ENCODE data around the gene RIMS3. TPM values are rescaled to one million over a fixed set of nuclear protein-coding genes. Genes with fewer than 3 reads are reported as not detected.

The RIMS3 gene
- total RNA-seq, 1 experiment from 2014 or later, result 9.0 TPM

DNA sequence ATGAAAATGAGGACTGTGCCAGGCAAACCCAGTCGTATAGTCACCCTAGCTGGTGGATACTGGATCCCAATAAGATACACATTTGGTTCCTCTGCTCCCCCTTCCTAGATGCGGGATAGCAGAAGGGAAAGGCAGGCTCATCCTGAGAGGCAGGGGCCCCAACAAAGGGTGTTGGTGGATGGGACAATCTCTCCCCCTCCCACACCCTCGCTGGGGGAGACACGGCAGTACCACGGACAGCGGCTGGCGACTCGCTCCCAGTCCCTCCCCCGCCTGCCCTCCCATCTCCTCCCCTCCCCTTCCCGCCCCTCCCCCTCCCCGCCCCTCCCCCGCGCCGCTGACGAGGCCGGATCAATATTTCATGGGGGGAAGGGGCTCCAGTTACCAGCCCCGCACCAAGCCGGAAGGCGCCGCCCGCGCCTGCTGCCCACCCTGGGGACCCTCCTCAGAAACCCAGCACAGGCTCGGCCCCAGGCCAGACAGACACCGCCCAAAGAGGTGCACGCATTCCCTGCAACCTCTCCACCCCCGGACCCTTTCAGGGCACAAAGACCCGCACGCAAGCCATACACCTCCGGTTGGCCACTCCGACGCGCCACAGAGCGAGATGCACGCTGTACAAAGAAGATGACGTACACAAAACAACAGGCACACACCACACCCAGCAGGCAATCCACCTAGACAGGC, 11.5 kb downstream of the RIMS3 start:
- no peak for ATAC-seq
- CTCF ChIA-PET, result no interaction called here

DNA sequence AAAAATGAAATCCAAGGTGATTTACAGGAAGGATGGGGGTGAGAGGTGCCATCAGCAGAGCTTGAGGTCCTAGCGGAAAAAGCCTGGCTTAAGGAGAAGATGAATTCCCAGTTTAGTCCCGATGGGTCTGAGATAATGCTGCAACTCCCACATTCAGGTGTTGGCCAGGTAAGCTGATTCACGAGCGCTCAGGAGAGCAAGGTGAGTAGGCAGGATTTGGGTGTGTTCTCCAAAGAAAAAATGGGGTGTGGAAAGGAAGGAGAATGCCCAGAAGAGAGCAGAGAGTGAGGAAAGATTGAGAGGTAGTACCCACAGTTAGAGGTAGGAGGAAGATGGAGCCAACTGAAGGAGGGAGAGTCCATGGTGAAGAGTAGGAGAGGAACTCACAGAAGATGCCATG, 12.5 kb downstream of the RIMS3 start:
- Histone ChIP-seq H3K79me2 (ENCODE audit: insufficient read depth, low read length) (no peaks in the 10 kb centered on the region), H3K36me3 (ENCODE audit: control insufficient read depth in 1 of 2, insufficient read depth in 2 of 2, low read length in 2 of 2) (no peaks in the 10 kb centered on the region), H3K27me3 (ENCODE audit: insufficient read depth, low read length) (no peaks in the 10 kb centered on the region), H3K4me2 (ENCODE audit: low read length) (no peak overlapping the region), H3K4me3 (replicated peaks in 1 of 2; ENCODE audit: low read depth in 1 of 2, low read length in 2 of 2) (no peak overlapping the region), H3K9ac (ENCODE audit: low read length) (no peak overlapping the region), H4K20me1 (ENCODE audit: insufficient read depth) (no peaks in the 10 kb centered on the region), H3K27ac (ENCODE audit: low read depth, low read length) (no peak overlapping the region), H2AFZ (ENCODE audit: low read depth, low read length, poor library complexity, severe bottlenecking) (no peak overlapping the region), H3K9me2 (ENCODE audit: insufficient read depth) (no peaks in the 10 kb centered on the region), H3K4me1 (ENCODE audit: control insufficient read depth in 1 of 2, insufficient read depth in 2 of 2, low read length in 2 of 2) (peaks cover 2 to 36% of the 10 kb centered on the region in 2 experiments), H3K9me3 (ENCODE audit: control insufficient read depth in 1 of 2, insufficient read depth in 1 of 2, low read depth in 1 of 2, low read length in 2 of 2) (no peaks in the 10 kb centered on the region)
- DNase-seq (ENCODE audit: low read depth, low spot score), result no peak
- no TSS peak for BruUV-seq (replicated peaks)
- ChIA-PET POLR2A (no interaction called here), CTCF (no interaction called here), RAD21 (ENCODE audit: low non-redundant PET in 1 of 2, low total read pairs in 2 of 2, uncharacterized antibody in 2 of 2, unreplicated experiment in 2 of 2) (no interaction called here)
- no peak for ATAC-seq
- intact Hi-C loops (cut with micrococcal nuclease), result no loop called here
- TF ChIP-seq ZFX (IDR thresholded peaks at IDR 0.05) (no peak), YY1 (IDR thresholded peaks at IDR 0.05; ENCODE audit: extremely low read depth, insufficient replicate concordance, low read depth, low read length) (no peak), CEBPB (IDR thresholded peaks at IDR 0.05; ENCODE audit: low read depth) (no peak), RAD21 (IDR thresholded peaks at IDR 0.05; ENCODE audit: low read depth) (no peak), JUND (IDR thresholded peaks at IDR 0.05) (no peak), EZH2phosphoT487 (IDR thresholded peaks at IDR 0.05; ENCODE audit: borderline replicate concordance) (no peak), SIN3A (IDR thresholded peaks at IDR 0.05; ENCODE audit: low read depth) (no peak), SRF (IDR thresholded peaks at IDR 0.05; ENCODE audit: low read depth) (no peak), FOSL1 (IDR thresholded peaks at IDR 0.05; ENCODE audit: low read depth) (no peak), POLR2AphosphoS5 (IDR thresholded peaks at IDR 0.05; ENCODE audit: low read depth, low read length) (no peak)
- TF ChIP-seq, protein P1, sequence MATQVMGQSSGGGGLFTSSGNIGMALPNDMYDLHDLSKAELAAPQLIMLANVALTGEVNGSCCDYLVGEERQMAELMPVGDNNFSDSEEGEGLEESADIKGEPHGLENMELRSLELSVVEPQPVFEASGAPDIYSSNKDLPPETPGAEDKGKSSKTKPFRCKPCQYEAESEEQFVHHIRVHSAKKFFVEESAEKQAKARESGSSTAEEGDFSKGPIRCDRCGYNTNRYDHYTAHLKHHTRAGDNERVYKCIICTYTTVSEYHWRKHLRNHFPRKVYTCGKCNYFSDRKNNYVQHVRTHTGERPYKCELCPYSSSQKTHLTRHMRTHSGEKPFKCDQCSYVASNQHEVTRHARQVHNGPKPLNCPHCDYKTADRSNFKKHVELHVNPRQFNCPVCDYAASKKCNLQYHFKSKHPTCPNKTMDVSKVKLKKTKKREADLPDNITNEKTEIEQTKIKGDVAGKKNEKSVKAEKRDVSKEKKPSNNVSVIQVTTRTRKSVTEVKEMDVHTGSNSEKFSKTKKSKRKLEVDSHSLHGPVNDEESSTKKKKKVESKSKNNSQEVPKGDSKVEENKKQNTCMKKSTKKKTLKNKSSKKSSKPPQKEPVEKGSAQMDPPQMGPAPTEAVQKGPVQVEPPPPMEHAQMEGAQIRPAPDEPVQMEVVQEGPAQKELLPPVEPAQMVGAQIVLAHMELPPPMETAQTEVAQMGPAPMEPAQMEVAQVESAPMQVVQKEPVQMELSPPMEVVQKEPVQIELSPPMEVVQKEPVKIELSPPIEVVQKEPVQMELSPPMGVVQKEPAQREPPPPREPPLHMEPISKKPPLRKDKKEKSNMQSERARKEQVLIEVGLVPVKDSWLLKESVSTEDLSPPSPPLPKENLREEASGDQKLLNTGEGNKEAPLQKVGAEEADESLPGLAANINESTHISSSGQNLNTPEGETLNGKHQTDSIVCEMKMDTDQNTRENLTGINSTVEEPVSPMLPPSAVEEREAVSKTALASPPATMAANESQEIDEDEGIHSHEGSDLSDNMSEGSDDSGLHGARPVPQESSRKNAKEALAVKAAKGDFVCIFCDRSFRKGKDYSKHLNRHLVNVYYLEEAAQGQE (IDR thresholded peaks at IDR 0.05; ENCODE audit: low read depth), result no peak

More for the DNA sequence above, 11.5 kb downstream of the RIMS3 start:
- intact Hi-C loops (cut with micrococcal nuclease), result no loop called here
- Histone ChIP-seq H3K9ac (ENCODE audit: low read length) (no peak overlapping the region), H3K27me3 (ENCODE audit: insufficient read depth, low read length) (no peaks in the 10 kb centered on the region), H3K4me1 (ENCODE audit: control insufficient read depth in 1 of 2, insufficient read depth in 2 of 2, low read length in 2 of 2) (peaks cover 2 to 34% of the 10 kb centered on the region in 2 experiments), H3K79me2 (ENCODE audit: insufficient read depth, low read length) (no peaks in the 10 kb centered on the region), H2AFZ (ENCODE audit: low read depth, low read length, poor library complexity, severe bottlenecking) (no peak overlapping the region), H3K9me2 (ENCODE audit: insufficient read depth) (no peaks in the 10 kb centered on the region), H3K4me3 (replicated peaks in 1 of 2; ENCODE audit: low read depth in 1 of 2, low read length in 2 of 2) (no peak overlapping the region), H3K4me2 (ENCODE audit: low read length) (no peak overlapping the region), H3K9me3 (ENCODE audit: control insufficient read depth in 1 of 2, insufficient read depth in 1 of 2, low read depth in 1 of 2, low read length in 2 of 2) (no peaks in the 10 kb centered on the region), H3K27ac (ENCODE audit: low read depth, low read length) (no peak overlapping the region), H4K20me1 (ENCODE audit: insufficient read depth) (no peaks in the 10 kb centered on the region), H3K36me3 (ENCODE audit: control insufficient read depth in 1 of 2, insufficient read depth in 2 of 2, low read length in 2 of 2) (no peaks in the 10 kb centered on the region)
- TF ChIP-seq SIN3A (IDR thresholded peaks at IDR 0.05; ENCODE audit: low read depth), result no peak
- TF ChIP-seq, protein P1 (IDR thresholded peaks at IDR 0.05; ENCODE audit: low read depth), result peak; percentile 67
- RAD21 ChIA-PET (ENCODE audit: low non-redundant PET in 1 of 2, low total read pairs in 2 of 2, uncharacterized antibody in 2 of 2, unreplicated experiment in 2 of 2), result no interaction called here
- BruUV-seq (replicated peaks), result no TSS peak
- POLR2A ChIA-PET, result no interaction called here
- no peak for DNase-seq (ENCODE audit: low read depth, low spot score)

All from HCT116 (cell line).